ENCODE data around the gene SFXN4. TPM values are rescaled to one million over a fixed set of nuclear protein-coding genes. Genes with fewer than 3 reads are reported as not detected.

The SFXN4 gene
- total RNA-seq, 4 donors from 2014 or later, result 12.7 to 25.3 (median 17.1) TPM

DNA sequence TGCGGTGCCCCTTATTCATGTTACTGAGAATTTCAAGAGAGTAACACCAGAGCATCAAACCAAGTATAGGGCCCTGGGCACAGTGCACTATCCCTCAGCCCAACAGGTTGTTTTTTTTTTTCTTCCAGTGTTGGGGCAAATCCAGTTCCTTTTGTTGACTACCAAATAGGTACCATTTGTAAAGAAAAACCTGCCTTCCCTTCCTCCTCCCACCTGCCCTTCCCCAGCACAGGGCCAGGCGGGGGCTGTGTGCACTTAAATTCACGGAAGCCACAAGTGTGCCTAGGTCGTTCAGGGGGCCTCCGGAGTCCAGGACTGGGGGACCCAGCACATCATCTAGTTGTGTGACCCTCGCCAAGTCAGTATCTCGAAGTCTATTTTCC is 595 bp upstream of the SFXN4 start:
- TF ChIP-seq, protein P1, sequence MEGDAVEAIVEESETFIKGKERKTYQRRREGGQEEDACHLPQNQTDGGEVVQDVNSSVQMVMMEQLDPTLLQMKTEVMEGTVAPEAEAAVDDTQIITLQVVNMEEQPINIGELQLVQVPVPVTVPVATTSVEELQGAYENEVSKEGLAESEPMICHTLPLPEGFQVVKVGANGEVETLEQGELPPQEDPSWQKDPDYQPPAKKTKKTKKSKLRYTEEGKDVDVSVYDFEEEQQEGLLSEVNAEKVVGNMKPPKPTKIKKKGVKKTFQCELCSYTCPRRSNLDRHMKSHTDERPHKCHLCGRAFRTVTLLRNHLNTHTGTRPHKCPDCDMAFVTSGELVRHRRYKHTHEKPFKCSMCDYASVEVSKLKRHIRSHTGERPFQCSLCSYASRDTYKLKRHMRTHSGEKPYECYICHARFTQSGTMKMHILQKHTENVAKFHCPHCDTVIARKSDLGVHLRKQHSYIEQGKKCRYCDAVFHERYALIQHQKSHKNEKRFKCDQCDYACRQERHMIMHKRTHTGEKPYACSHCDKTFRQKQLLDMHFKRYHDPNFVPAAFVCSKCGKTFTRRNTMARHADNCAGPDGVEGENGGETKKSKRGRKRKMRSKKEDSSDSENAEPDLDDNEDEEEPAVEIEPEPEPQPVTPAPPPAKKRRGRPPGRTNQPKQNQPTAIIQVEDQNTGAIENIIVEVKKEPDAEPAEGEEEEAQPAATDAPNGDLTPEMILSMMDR (IDR thresholded peaks at IDR 0.05), result no peak
- no peak for TF ChIP-seq EP300 (IDR thresholded peaks at IDR 0.05)
- no peak for TF ChIP-seq POLR2AphosphoS5 (IDR thresholded peaks at IDR 0.05)
- TF ChIP-seq POLR2A (IDR thresholded peaks at IDR 0.05), result no peak
- 72 to 100% methylated on average over 2 to 3 of the region's 7 CpGs for WGBS, 2 donors (ENCODE audit: low coverage in 1 of 2)
- H3K9me3 ChIP-seq, result no peaks in the 10 kb centered on the region
- peaks cover 0 to 36% (median 10%) of the 10 kb centered on the region in 3 donors for H3K4me1 ChIP-seq
- ATAC-seq, result no peak
- H3K27me3 ChIP-seq, result no peaks in the 10 kb centered on the region
- peaks cover 0 to 49% of the 10 kb centered on the region in 2 donors for H3K36me3 ChIP-seq
- H3K4me3 ChIP-seq, result peak overlapping the region; percentile 45 to 74
- H3K27ac ChIP-seq, result peak overlapping the region; percentile 74 to 94 (median 88)

DNA sequence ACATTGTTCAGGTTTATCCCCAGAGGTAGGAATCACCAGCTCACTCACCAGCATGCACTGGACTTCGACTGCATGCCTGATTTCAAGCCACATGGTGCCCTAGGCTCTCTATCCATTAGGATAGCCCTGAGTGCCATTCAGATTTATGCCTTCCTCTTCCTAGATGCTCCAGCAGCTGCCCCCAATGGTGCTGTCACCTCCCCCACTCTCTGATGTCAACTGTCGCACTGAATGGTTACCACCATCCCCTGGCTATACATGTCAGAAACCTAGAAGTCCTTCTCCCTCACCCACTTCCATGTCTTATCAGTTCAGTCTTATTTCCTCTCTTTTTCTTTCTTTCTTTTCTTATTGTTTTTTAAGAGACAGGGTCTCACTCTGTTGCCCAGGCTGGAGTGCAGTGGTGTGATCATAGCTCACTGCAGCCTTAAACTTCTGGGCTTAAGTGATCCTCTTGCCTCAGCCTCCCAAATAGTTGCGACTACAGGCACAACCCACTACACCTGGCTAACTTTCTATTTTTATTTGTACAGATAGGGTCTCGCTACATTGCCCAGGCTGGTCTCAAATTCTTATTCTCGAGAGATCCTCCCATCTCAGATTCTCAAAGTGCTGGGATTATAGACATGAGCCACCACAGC is 2.9 kb downstream of the SFXN4 start:
- no peaks in the 10 kb centered on the region for H3K9me3 ChIP-seq
- WGBS, 2 donors (ENCODE audit: low coverage in 1 of 2), result 93% methylated on average over 4 to 5 of the region's 5 CpGs
- peaks cover 0 to 49% of the 10 kb centered on the region in 2 donors for H3K36me3 ChIP-seq
- H3K4me3 ChIP-seq, result no peak overlapping the region
- no peak for ATAC-seq
- no peaks in the 10 kb centered on the region for H3K27me3 ChIP-seq
- peak overlapping the region in 3 of 4 donors; percentile 5 to 53 (median 16) for H3K27ac ChIP-seq
- peaks cover 0 to 36% (median 10%) of the 10 kb centered on the region in 3 donors for H3K4me1 ChIP-seq
- TF ChIP-seq POLR2A (IDR thresholded peaks at IDR 0.05) (no peak), POLR2AphosphoS5 (IDR thresholded peaks at IDR 0.05) (no peak), EP300 (IDR thresholded peaks at IDR 0.05) (no peak)
- TF ChIP-seq, protein P1 (IDR thresholded peaks at IDR 0.05), result no peak

DNA sequence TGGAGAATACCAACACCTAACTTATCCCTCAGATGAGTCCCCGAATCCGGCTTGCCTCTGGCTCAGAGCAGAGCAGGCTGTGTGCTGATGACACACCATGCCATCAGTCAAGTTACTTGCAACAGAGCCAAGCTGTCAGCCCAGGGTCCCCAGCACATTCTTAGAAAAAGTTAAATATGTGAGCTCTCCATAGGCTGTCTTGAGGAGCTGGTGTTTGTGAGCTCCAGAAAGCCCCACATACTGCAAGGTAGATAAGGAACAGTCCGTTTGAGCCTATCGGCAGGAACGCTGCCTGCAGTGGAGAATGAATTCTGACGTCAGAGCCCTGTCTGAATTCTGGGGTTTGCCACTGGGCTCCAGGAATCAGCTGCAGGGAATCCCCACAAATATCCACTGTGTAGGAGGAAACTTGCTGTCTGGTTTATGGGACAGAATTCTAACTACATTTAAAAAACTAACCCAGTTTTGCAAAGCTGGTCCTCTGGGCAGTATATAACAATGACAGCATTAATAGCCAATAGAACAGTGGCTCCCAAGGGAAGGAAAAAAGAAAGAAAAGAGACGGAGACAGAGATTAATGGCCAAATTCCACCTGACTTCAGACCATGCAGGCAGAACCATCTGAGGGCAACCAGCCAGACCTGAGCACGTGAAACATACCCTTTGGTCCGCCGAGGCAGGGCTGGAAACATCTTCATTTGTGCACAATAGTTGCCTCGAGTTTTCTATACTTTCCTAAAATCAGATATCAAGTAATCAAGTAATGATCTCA is 3.6 kb downstream of the SFXN4 start:
- Histone ChIP-seq H3K27ac (peak overlapping the region in 3 of 4 donors; percentile 5 to 53 (median 16)), H3K4me1 (peaks cover 0 to 36% (median 10%) of the 10 kb centered on the region in 3 donors), H3K4me3 (no peak overlapping the region), H3K9me3 (no peaks in the 10 kb centered on the region), H3K36me3 (peaks cover 0 to 50% of the 10 kb centered on the region in 2 donors), H3K27me3 (no peaks in the 10 kb centered on the region)
- WGBS, 2 donors (ENCODE audit: low coverage in 1 of 2), result 48 to 57% methylated on average over 4 to 11 of the region's 11 CpGs
- ATAC-seq, result no peak
- TF ChIP-seq, protein P1 (IDR thresholded peaks at IDR 0.05), result peak in 3 of 4 experiments; percentile 32 to 53 (median 33)
- TF ChIP-seq POLR2A (IDR thresholded peaks at IDR 0.05), result no peak

DNA sequence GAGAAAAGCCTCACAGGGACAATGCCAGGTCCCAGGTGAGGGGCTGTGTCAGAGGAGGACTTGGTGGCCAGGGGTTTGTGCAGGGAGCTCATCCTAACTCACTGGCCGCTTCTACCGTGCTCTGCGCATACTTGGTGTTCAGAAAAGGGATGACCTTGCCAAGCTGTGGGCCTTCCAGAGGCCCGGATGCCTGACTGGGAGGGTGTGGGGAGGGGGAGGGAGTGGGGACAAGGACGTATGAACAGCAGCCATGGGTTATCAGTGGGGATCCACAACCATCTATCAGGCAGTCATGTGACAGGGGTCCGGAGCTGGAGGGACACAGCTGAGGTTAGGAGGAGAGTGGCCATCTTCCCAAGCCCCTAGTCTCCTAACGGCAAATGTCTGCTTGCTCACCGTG is 6.2 kb downstream of the SFXN4 start:
- ATAC-seq, result no peak
- H3K9me3 ChIP-seq, result no peaks in the 10 kb centered on the region
- no peak overlapping the region for H3K27ac ChIP-seq
- WGBS, 2 donors (ENCODE audit: low coverage in 1 of 2), result 72 to 73% methylated on average over 2 to 8 of the region's 8 CpGs
- TF ChIP-seq EP300 (IDR thresholded peaks at IDR 0.05), result no peak
- TF ChIP-seq POLR2AphosphoS5 (IDR thresholded peaks at IDR 0.05), result no peak
- no peak for TF ChIP-seq POLR2A (IDR thresholded peaks at IDR 0.05)
- TF ChIP-seq, protein P1 (IDR thresholded peaks at IDR 0.05), result no peak
- H3K4me1 ChIP-seq, result peaks cover 0 to 16% (median under 1%) of the 10 kb centered on the region in 3 donors
- no peaks in the 10 kb centered on the region for H3K27me3 ChIP-seq
- H3K36me3 ChIP-seq, result peaks cover 0 to 75% of the 10 kb centered on the region in 2 donors
- no peak overlapping the region for H3K4me3 ChIP-seq

All from gastroesophageal sphincter (tissue), 4 donors.